ENCODE results near the gene ADGRA3. TPM values are rescaled to one million over a fixed set of nuclear protein-coding genes. Genes with fewer than 3 reads are reported as not detected.

ADGRA3 gene
- total RNA-seq, 1 experiment from 2014 or later, result 41.2 TPM

DNA sequence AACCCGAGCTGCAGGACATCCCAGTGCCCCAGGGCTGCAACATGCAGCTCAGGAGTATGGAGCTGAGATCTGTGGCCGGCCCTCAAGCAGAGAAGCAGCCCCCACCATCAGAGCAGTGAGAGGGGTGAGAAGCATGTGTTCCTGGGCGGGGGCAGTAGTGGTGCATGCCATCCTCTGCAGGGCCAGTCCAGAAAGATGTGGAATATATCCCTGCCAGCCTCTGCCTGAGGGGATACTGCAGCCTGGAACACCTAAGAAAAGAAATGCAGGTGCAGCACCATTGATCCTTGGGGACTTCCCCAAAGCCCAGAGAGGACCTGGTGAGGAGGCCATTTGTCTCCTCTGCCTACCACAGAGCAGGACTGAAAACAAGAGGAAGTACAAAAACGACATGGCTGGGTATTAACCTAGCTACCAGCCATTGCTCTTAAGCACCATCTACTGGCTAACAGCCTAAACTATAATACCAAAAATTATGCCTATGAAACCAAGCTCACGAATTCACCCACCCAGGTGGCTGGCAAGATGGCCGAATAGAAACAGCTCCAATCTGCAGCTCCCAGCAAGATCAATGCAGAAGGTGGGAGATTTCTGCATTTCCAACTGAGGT, 158.8 kb downstream of the ADGRA3 start:
- TF ChIP-seq, protein P1, sequence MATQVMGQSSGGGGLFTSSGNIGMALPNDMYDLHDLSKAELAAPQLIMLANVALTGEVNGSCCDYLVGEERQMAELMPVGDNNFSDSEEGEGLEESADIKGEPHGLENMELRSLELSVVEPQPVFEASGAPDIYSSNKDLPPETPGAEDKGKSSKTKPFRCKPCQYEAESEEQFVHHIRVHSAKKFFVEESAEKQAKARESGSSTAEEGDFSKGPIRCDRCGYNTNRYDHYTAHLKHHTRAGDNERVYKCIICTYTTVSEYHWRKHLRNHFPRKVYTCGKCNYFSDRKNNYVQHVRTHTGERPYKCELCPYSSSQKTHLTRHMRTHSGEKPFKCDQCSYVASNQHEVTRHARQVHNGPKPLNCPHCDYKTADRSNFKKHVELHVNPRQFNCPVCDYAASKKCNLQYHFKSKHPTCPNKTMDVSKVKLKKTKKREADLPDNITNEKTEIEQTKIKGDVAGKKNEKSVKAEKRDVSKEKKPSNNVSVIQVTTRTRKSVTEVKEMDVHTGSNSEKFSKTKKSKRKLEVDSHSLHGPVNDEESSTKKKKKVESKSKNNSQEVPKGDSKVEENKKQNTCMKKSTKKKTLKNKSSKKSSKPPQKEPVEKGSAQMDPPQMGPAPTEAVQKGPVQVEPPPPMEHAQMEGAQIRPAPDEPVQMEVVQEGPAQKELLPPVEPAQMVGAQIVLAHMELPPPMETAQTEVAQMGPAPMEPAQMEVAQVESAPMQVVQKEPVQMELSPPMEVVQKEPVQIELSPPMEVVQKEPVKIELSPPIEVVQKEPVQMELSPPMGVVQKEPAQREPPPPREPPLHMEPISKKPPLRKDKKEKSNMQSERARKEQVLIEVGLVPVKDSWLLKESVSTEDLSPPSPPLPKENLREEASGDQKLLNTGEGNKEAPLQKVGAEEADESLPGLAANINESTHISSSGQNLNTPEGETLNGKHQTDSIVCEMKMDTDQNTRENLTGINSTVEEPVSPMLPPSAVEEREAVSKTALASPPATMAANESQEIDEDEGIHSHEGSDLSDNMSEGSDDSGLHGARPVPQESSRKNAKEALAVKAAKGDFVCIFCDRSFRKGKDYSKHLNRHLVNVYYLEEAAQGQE (IDR thresholded peaks at IDR 0.05; ENCODE audit: insufficient read depth in 1 of 2, low read depth in 2 of 2, low read length in 1 of 2), result no peak
- TF ChIP-seq, protein P2, sequence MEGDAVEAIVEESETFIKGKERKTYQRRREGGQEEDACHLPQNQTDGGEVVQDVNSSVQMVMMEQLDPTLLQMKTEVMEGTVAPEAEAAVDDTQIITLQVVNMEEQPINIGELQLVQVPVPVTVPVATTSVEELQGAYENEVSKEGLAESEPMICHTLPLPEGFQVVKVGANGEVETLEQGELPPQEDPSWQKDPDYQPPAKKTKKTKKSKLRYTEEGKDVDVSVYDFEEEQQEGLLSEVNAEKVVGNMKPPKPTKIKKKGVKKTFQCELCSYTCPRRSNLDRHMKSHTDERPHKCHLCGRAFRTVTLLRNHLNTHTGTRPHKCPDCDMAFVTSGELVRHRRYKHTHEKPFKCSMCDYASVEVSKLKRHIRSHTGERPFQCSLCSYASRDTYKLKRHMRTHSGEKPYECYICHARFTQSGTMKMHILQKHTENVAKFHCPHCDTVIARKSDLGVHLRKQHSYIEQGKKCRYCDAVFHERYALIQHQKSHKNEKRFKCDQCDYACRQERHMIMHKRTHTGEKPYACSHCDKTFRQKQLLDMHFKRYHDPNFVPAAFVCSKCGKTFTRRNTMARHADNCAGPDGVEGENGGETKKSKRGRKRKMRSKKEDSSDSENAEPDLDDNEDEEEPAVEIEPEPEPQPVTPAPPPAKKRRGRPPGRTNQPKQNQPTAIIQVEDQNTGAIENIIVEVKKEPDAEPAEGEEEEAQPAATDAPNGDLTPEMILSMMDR (IDR thresholded peaks at IDR 0.05), result peak; percentile 37; the same call in 1 of the 2 replicates
- no peak for TF ChIP-seq POLR2AphosphoS5 (IDR thresholded peaks at IDR 0.05; ENCODE audit: low read depth, low read length)
- Histone ChIP-seq H3K9me3 (ENCODE audit: control insufficient read depth, insufficient read depth, low read depth, low read length) (no peaks in the 10 kb centered on the region), H3K36me3 (ENCODE audit: control insufficient read depth, insufficient read depth, low read length) (no peaks in the 10 kb centered on the region), H3K27ac (ENCODE audit: low read length) (no peak overlapping the region), H3K27me3 (ENCODE audit: control insufficient read depth, insufficient read depth, low read length) (no peaks in the 10 kb centered on the region), H3K4me3 (ENCODE audit: low read depth in 2 of 2, low read length in 2 of 2) (no peak overlapping the region), H3K4me1 (ENCODE audit: control insufficient read depth, insufficient read depth, low read length) (no peaks in the 10 kb centered on the region)
- DNase-seq (ENCODE audit: low read depth, low spot score), result no peak
- intact Hi-C loops (cut with micrococcal nuclease; ENCODE audit: unreplicated experiment) (no loop called here), in situ Hi-C loops (cut with HindIII; ENCODE audit: low pct_unique_long_range_greater_than_20kb, low sequenced_read_pairs) (no loop called here)
- BruUV-seq (replicated peaks), result no TSS peak
- POLR2A ChIA-PET, result no interaction called here
- ATAC-seq, result no peak
- CTCF ChIA-PET, result no interaction called here

DNA sequence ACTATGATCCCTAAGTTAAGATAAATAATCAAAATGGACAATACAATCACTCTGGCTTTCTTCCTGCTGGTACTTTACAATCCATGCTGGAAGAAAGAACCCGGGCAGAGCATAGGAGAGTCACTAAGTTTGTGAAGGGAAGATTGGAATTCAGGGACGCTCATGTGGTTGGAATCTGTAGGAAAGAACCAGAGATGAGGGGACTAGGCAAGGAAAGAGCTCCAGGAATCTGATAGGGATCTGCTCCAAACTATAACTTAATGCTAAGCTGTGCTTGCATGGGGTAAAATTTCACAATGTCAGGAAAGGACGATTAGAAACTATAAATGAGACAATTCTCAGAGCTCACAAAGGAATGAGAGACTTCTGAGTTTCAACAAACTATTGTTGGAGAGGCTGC, 167.5 kb downstream of the ADGRA3 start:
- no TSS peak for BruUV-seq (replicated peaks)
- TF ChIP-seq, protein P2 (IDR thresholded peaks at IDR 0.05), result no peak
- TF ChIP-seq, protein P1 (IDR thresholded peaks at IDR 0.05; ENCODE audit: insufficient read depth in 1 of 2, low read depth in 2 of 2, low read length in 1 of 2), result no peak
- TF ChIP-seq POLR2AphosphoS5 (IDR thresholded peaks at IDR 0.05; ENCODE audit: low read depth, low read length) (no peak), TCF7L2 (IDR thresholded peaks at IDR 0.05; ENCODE audit: low read depth, low read length) (no peak), SIN3A (IDR thresholded peaks at IDR 0.05; ENCODE audit: borderline replicate concordance, insufficient read depth, low read depth, low read length) (no peak)
- Histone ChIP-seq H3K9me3 (ENCODE audit: control insufficient read depth, insufficient read depth, low read depth, low read length) (no peaks in the 10 kb centered on the region), H3K4me1 (ENCODE audit: control insufficient read depth, insufficient read depth, low read length) (no peaks in the 10 kb centered on the region), H3K4me3 (ENCODE audit: low read depth in 2 of 2, low read length in 2 of 2) (no peak overlapping the region), H3K27ac (ENCODE audit: low read length) (no peak overlapping the region), H3K36me3 (ENCODE audit: control insufficient read depth, insufficient read depth, low read length) (no peaks in the 10 kb centered on the region), H3K27me3 (ENCODE audit: control insufficient read depth, insufficient read depth, low read length) (no peaks in the 10 kb centered on the region)
- POLR2A ChIA-PET, result no interaction called here
- DNase-seq (ENCODE audit: low read depth, low spot score) (no peak), ATAC-seq (no peak)
- CTCF ChIA-PET, result no interaction called here
- in situ Hi-C loops (cut with HindIII; ENCODE audit: low pct_unique_long_range_greater_than_20kb, low sequenced_read_pairs), result no loop called here
- intact Hi-C loops (cut with micrococcal nuclease; ENCODE audit: unreplicated experiment), result no loop called here
